PC-3 (cell line): ENCODE measurements around the gene MARF1.

Experiments
- CTCF ChIP-seq: fragments of 300-600 bp; sonication (generic); conservative IDR thresholded peaks from 2 replicates; pipeline ENCODE4 v1.5.1; 2017; ENCODE audit warnings: antibody characterized with exemption, low read depth, mild to moderate bottlenecking, low read length
- EZH2 ChIP-seq: fragments of 300-600 bp; sonication (generic); IDR thresholded peaks from one replicate; pipeline ENCODE4 v1.6.1; 2017; ENCODE audit warnings: antibody characterized with exemption, mild to moderate bottlenecking, low read length; ENCODE audit not compliant: unreplicated experiment

DNA sequence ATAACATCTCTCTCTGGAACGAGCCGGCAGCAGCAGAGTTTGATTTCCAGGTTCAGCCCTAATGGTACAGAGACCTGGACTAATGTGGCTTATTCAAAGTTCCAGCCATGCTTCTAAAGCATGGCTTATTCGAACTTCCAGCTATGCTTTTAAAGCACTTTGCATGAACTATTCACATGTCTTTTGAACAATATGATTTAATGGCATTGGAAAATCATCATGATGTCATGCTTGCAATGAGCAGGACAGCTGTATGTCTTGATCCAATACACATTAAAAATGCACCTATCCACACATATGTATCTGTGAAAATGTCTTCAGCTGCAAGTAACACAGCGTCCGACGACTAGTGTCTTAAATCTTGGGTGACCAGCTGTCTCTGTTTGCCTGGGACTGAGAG lies 85.7 kb downstream of the MARF1 start:
- no peak for TF ChIP-seq EZH2
- TF ChIP-seq CTCF, result no peak
